Stimulated activated CD4-positive, alpha-beta T cell treated with anti-CD3 and anti-CD28 coated beads, Interleukin-12 subunit alpha, Interleukin-12 subunit beta, amount 100 ng/mL, for 24 hours (primary cell): Measurements from ENCODE around the gene A2ML1.
"Not testable (repeated sequence)": the region's sequence is repeated elsewhere in the genome, so short reads cannot be mapped to it uniquely, and the experiment has no call there.

Experiments used
- DNase-seq, 2 experiments: peaks; one replicate each; pipeline ENCODE4 v3.0.0-alpha.2; 2020; ENCODE audit warnings: low read depth in 2 of 2

Gene A2ML1

DNA sequence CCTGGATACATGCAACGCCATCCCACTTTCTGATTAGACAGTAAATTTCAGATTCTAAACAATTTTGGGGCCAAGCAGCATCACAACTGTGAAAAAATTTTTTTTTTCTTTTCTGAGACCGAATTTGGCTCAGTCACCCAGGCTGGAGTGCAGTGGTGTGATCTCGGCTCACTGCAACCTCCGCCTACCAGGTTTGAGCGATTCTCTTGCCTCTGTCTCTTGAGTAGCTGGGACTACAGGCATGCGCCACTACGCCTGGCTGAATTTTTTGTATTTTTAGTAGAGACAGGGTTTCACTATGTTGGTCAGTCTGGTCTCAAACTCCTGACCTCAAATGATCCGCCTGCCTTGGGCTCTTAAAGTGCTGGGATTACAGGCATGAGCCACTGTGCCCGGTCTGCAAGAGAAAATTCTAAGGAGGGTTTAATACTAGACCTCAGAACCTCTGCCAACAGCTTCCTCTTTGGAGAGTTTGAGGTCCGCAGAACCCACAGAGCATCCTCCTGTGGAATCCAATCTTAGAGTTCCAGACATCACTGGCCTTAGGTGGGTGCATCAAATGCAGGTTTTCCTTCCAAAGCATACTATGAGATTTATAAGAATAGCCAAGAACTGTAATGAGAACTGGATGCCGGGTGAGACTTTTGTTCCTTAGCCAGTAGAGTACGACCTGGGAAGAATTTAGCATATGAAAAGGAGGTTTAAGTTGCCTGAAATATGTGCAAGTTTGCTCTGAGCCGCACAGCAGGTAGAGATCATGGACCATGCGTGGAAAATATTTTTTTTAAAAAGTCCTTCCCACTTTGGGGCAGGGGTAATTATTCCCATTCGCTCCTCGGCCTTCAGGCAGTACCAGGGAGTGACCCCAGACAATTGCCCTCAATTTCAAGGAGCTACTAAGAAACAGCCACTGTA lies 84.1 kb downstream of the A2ML1 start:
- DNase-seq: no peak

GRCh38 chr12:8907513-8907912 lies 85.1 kb downstream of the A2ML1 start:
- no peak for DNase-seq

GRCh38 chr12:8909752-8910151 lies 87.3 kb downstream of the A2ML1 start:
- no peak for DNase-seq

DNA sequence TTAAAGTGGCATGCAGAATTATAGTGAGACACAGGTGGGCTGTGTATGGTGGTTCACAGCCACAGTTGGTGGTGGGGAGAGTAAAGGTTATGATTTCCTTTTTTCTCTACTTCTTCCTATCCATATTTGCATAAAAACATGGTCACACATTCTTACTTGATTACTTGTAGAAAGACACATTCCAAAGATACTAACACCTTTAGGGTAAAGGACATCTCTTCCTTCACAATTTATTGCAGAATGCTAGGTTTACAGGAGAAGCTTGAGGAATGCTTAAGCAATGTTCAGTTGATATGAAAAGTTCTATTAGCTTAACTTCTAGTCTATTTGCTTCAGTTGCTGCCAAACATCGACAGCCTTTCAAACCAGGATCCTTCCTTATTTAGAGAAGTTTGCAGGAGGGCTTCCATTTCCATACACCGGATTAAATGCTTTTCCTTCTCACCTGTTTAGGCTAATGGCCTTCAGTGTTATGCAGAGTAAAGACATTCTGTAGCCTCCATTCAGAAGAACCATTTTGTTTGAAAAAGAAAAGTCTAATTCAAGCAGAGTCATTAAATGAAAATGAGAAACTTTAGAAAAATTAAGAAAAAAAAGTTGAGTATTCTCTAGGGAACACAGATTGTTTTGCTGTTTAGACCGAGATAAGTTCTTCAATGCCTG lies 89.3 kb downstream of the A2ML1 start:
- DNase-seq: no peak

DNA sequence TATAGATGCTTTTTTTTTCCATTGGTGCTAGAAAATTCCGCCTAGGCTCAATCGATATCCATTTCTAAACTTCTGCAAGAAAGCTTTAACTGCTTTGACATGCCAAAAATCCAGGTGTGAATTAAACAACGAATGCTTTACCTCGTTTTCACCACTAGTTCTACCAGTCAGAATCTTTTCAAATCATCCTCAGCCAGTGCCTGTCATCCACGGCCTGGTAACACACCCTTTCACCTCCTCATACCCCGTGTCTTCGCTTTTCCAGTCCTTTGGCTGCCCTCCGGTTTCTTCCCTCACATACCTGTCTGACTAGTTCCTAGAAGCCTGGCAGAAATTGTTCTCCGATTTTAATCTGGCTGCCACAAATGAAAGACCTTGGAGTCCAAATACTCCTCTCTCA lies 90.5 kb downstream of the A2ML1 start:
- no peak for DNase-seq

GRCh38 chr12:8913702-8914032 lies 91.2 kb downstream of the A2ML1 start:
- no peak for DNase-seq

DNA sequence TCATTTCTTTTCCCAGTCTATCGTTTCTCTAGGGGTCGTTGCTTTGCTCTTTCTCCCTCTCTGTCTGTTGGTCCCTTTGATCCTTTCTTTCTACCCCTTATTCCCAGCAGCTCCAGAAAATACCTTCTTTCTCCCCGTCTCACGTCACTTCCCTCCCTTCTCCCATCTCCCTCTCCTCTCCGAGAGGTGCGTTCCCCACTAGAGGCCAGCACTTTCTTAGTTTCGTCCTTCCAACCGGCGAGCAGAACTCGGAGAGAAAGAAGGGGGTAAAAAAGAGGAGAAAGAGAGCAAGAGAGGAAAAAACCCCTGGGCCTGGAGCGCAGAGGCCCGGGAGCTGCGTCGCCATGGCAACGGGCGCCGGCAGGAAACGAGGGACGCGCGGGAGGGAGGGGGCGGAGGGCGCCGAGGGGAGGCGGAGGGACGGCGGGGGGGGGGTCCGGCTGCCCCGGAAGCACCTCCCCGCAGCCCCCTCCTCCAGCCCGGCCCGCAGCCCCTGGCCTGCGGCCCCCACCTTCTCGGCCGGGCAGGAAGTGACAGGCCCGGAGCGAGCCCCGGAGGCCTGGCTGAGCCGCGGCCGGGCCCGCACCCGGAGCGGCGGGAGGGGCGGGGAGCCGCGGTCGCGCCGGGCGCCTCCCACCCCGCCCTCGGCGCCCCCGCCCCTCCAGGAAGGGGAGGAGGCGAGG lies 91.8 kb downstream of the A2ML1 start, which contains the start of gene PHC1:
Gene PHC1 (plus strand): TSS at position 477 of the 683 bp plus-strand sequence. CDS start 3,169 bp downstream, outside the sequence.
- peak; percentile 43 to 70 for DNase-seq

- DNase-seq: peak; percentile 29 to 52
Observed at GRCh38 chr12:8914716-8915526, 92.5 kb downstream of the A2ML1 start.

GRCh38 chr12:8916154-8916553 lies 93.7 kb downstream of the A2ML1 start:
- no peak for DNase-seq

GRCh38 chr12:8917031-8917430 lies 94.6 kb downstream of the A2ML1 start:
- DNase-seq: no peak

- DNase-seq: no peak
Observed at GRCh38 chr12:8917751-8918150, 95.3 kb downstream of the A2ML1 start.

- DNase-seq: not testable (repeated sequence)
Observed at GRCh38 chr12:8919643-8920042, 97.2 kb downstream of the A2ML1 start.

DNA sequence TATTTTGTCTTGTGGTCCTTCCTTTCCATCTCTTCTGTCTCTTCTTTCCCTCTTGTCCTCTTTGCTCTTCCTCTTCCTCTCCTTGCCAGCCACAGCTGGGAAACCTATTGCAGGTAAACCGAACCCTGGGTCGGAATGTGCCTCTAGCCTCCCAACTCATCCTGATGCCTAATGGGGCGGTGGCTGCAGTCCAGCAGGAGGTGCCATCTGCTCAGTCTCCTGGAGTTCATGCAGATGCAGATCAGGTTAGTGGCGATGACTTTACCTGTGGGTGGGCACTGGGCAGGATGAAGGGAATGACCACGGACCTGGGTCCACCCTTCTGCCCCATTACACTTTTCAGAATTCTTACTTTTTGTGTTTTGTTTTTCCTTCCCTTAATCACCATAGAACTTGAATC lies 100.1 kb downstream of the A2ML1 start:
- DNase-seq: no peak
